Activated naive CD4-positive, alpha-beta T cell treated with anti-CD3 and anti-CD28 coated beads, Interleukin-2, amount 10 ng/mL, durations not matched to agents 7 days and 5 days (primary cell): ENCODE results near the gene FAM184B.
"Not testable (repeated sequence)": the region's sequence is repeated elsewhere in the genome, so short reads cannot be mapped to it uniquely, and the experiment has no call there.

Source experiments
- CTCF ChIA-PET: fragments of 350-600 bp; sonication (Branson Sonifier 250); formaldehyde crosslinking; loops from one replicate; lab custom pipeline; 2021; ENCODE audit warnings: antibody characterized with exemption; lab: Charles Lee
- DNase-seq: peaks from one replicate; pipeline ENCODE4 v3.0.0-alpha.2; 2020
- H3K27ac Mint-ChIP-seq: one replicate; pipeline ENCODE4 v1.8.0; 2021; ENCODE audit warnings: mild to moderate bottlenecking, moderate library complexity, mixed read lengths
- H3K27me3 Mint-ChIP-seq: one replicate; pipeline ENCODE4 v1.8.0; 2021; ENCODE audit warnings: mild to moderate bottlenecking, mixed read lengths
- H3K36me3 Mint-ChIP-seq: one replicate; pipeline ENCODE4 v1.8.0; 2021; ENCODE audit warnings: mixed read lengths
- H3K4me1 Mint-ChIP-seq: one replicate; pipeline ENCODE4 v1.8.0; 2021; ENCODE audit warnings: mixed read lengths
- H3K4me3 Mint-ChIP-seq: one replicate; pipeline ENCODE4 v1.8.0; 2021; ENCODE audit warnings: mild to moderate bottlenecking, moderate library complexity, mixed read lengths
- H3K9me3 Mint-ChIP-seq: one replicate; pipeline ENCODE4 v1.8.0; 2021; ENCODE audit warnings: mixed read lengths

FAM184B gene

DNA sequence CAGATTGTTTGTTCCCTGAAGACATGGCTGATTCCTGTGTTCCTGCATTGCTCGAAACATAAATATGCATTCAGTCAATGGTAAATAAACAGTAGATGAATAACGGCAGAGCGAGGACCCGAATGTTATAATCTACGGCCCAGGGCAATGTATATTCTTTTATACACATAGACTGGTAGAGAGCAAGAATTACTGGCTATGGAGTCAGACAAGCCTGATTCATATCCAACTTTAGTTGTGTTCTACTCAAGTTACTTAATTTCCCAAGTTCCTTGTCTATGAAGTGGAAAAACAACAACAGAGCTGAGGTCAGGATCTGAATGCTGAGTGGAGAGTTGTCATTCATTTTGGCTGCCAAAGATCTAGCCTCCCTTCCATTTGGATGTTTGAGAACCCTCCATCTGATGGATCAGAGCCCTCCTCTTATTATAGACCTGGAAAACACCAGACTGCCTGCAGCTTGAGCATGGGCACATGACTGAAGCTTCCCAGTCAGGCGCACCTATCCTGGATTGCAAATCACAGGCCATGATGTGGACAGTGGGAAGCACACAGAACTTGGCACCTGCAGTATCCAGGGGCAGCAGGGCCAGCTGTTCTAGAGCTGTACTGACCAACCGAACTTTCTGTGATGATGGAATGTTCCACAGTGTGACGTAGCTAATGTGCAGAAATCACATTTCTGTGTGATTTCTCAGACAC lies 80.1 kb downstream of the FAM184B start:
- no peak overlapping the region for H3K4me3 Mint-ChIP-seq
- H3K27me3 Mint-ChIP-seq = peaks cover 4% of the 10 kb centered on the region
- H3K4me1 Mint-ChIP-seq = no peaks in the 10 kb centered on the region
- H3K27ac Mint-ChIP-seq = no peak overlapping the region
- CTCF ChIA-PET = no interaction called here
- no peak for DNase-seq
- no peaks in the 10 kb centered on the region for H3K36me3 Mint-ChIP-seq
- peaks cover 3% of the 10 kb centered on the region for H3K9me3 Mint-ChIP-seq

DNA sequence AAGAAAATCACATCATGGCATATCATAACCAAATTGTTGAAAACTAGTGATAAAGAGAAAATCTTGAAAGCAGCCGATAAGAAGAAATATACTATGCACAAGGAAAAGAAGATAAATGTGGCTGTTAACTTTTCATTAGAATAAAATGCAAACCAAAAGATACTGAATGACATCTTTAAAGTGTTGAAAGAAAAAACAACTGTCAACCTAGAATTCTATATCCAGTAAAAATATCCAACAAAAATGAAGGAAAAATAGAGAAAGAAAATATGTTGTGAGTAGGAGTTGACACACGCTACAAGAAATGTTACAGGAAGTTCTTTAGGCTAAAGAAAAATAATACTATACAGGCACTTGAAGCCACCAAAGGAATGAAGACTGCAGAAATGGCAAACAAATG lies 82.0 kb downstream of the FAM184B start:
- peaks cover 5% of the 10 kb centered on the region for H3K27me3 Mint-ChIP-seq
- no peaks in the 10 kb centered on the region for H3K4me1 Mint-ChIP-seq
- DNase-seq = no peak
- H3K36me3 Mint-ChIP-seq = no peaks in the 10 kb centered on the region
- H3K27ac Mint-ChIP-seq = no peak overlapping the region
- H3K9me3 Mint-ChIP-seq = peaks cover 3% of the 10 kb centered on the region
- CTCF ChIA-PET = no interaction called here
- H3K4me3 Mint-ChIP-seq = no peak overlapping the region

DNA sequence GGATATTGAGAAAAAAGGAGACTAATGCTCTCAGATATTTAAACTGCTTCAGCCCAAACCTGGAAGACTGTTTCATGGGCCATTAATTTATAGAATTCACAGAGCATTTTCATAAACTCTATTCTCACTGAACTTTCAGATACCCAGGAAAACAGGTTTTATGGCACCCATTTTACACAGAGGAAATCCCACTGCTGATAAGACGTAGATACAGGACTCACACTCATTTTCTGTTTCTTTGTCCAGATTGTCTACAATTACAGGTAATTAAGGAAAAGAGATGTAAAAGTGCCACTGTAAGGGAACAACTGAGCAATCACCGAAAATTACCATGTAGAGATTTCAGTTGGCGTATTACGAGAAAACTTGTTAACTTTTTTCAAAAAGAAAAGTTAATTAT lies 83.3 kb downstream of the FAM184B start:
- no peak overlapping the region for H3K27ac Mint-ChIP-seq
- CTCF ChIA-PET = no interaction called here
- no peak overlapping the region for H3K4me3 Mint-ChIP-seq
- H3K36me3 Mint-ChIP-seq = no peaks in the 10 kb centered on the region
- H3K9me3 Mint-ChIP-seq = peaks cover 3% of the 10 kb centered on the region
- DNase-seq = no peak
- H3K27me3 Mint-ChIP-seq = peaks cover 5% of the 10 kb centered on the region
- no peaks in the 10 kb centered on the region for H3K4me1 Mint-ChIP-seq

DNA sequence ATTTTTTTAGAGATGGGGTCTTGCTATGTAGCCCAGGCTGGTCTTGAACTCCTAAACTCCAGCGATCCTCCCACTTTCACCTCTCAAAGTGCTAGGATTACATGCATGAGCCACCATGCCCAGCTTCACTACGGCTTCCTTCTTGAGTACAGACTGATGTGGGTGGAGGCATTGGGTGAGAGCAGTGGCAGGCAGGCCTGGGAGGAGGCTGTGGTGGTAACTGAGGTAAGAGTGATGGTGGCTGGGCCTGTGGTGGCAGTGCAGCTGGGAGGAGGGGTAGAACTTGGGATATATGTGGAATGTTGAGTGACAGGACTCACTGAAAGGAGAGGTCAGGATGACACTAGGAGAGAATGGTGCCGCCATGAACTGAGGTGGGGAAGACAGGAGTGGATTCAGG lies 86.1 kb downstream of the FAM184B start:
- H3K27me3 Mint-ChIP-seq = peaks cover 5% of the 10 kb centered on the region
- no peaks in the 10 kb centered on the region for H3K4me1 Mint-ChIP-seq
- H3K4me3 Mint-ChIP-seq = no peak overlapping the region
- DNase-seq = no peak
- CTCF ChIA-PET = no interaction called here
- H3K27ac Mint-ChIP-seq = no peak overlapping the region
- no peaks in the 10 kb centered on the region for H3K36me3 Mint-ChIP-seq
- peaks cover 3% of the 10 kb centered on the region for H3K9me3 Mint-ChIP-seq

DNA sequence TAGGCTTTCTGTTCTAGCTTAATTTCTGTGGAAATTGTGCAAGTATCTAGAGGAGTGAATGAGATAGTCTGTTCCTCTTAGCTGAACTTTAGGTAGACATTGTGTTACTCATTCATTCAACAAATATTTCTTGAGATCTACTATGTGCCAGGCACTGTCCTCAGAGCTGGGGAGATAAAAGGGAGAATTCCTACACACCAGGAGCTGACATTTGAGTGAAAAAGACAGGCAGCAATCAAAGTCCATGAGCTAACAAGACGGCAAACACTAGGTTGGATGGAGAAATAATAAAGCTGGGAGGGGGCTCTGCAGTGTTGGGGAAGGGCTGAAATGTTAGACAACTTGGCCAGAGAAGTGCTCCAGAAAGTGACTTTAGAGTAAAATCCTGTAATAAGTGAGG lies 86.9 kb downstream of the FAM184B start:
- Mint-ChIP-seq H3K4me3 (no peak overlapping the region), H3K9me3 (peaks cover 3% of the 10 kb centered on the region), H3K4me1 (no peaks in the 10 kb centered on the region), H3K27ac (no peak overlapping the region), H3K36me3 (no peaks in the 10 kb centered on the region), H3K27me3 (peaks cover 5% of the 10 kb centered on the region)
- DNase-seq = no peak
- CTCF ChIA-PET = no interaction called here

DNA sequence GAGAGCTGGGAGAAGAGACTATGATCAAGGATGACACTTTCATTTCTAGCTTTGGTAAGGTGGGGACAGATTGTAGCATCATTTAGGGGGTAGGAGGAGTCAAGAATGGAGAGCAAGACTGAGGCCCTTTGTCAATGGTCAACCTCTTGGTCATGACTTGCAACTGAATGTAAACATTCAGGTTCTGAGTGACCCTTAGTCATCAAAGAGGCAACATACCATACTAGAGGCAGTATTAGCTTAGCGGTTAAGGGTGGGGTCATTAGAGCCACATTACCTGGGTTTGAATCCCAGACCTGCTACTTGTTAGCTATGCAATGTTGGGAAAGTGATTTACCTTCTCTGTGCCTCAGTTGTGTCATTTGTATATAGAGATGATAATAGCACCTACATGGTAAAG lies 90.5 kb downstream of the FAM184B start:
- no peak overlapping the region for H3K4me3 Mint-ChIP-seq
- H3K4me1 Mint-ChIP-seq = no peaks in the 10 kb centered on the region
- CTCF ChIA-PET = no interaction called here
- no peaks in the 10 kb centered on the region for H3K9me3 Mint-ChIP-seq
- H3K27ac Mint-ChIP-seq = no peak overlapping the region
- no peak for DNase-seq
- peaks cover 5% of the 10 kb centered on the region for H3K27me3 Mint-ChIP-seq
- no peaks in the 10 kb centered on the region for H3K36me3 Mint-ChIP-seq

DNA sequence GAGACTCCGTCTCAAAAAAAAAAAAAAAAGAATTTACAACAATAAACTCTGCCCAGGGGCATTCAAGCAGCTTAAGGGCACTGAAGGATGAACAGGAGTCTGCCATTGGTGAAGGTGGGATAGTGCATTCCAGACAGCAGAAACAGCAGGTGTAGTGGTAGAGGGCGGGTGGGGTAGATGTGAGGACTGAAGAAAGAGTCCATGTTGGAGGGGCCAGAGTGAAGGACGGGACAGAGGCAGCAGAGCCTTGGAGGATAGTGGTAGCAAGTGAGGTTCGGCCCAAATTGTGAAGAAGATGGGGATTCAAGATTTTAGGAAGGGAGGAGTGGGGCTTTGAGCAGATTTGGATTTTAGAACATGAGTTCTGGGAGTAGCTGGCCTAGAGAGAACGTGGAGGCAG lies 91.3 kb downstream of the FAM184B start:
- CTCF ChIA-PET = no interaction called here
- Mint-ChIP-seq H3K9me3 (no peaks in the 10 kb centered on the region), H3K27ac (no peak overlapping the region), H3K4me3 (no peak overlapping the region), H3K27me3 (no peaks in the 10 kb centered on the region), H3K4me1 (no peaks in the 10 kb centered on the region), H3K36me3 (no peaks in the 10 kb centered on the region)
- DNase-seq = no peak

DNA sequence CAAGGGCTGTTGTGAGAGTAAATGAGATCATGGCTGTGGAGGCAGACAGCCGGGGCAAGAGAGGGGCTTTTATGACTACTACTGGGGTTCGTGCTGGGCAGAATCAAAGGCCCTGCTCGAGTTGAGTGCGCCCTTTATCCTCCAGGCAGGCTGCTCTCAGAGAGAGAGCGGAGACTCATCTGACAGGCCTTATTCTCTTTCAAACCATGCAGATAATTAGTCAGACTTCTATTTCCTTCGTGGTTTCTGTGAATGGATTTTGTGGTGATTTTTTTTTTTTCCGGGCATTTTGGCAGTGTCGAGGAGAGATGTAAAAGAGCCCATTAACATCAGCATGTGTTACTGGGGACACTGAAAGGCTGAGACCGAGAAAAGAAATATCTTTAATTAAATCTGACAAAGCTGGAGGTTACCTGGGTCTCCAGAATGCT lies 93.4 kb downstream of the FAM184B start:
- CTCF ChIA-PET = no interaction called here
- no peaks in the 10 kb centered on the region for H3K9me3 Mint-ChIP-seq
- DNase-seq = no peak
- no peaks in the 10 kb centered on the region for H3K27me3 Mint-ChIP-seq
- H3K4me3 Mint-ChIP-seq = no peak overlapping the region
- no peaks in the 10 kb centered on the region for H3K4me1 Mint-ChIP-seq
- no peak overlapping the region for H3K27ac Mint-ChIP-seq
- no peaks in the 10 kb centered on the region for H3K36me3 Mint-ChIP-seq

DNA sequence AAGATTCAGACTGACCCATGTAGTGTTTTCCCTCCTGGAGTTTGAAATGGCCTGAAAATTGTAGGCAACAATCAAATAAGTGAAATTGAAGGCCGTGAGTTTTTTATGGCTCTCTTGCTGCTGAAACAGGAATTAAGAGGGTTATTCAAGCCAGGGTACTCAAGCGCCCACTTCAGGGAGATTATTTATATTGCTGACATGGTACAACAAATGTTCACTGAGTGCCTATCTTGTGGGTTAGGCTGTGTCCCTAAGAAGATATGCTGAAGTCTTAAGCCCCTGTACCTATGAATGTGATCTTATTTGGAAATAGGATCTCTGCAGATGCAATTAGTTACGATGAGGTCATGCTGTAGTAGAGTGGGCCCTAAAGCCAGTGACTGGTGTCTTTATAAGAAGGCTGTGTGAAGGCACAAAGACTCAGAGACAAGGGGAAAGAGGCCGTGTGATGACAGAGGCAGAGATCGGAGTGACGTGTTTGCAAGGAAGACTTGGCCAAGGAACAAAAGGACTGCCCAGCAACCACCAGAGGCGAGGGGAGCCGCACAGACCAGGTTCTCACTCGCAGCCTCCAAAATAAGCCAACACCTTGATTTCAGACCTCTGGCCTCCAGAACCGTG lies 94.1 kb downstream of the FAM184B start:
- Mint-ChIP-seq H3K4me3 (no peak overlapping the region), H3K9me3 (no peaks in the 10 kb centered on the region), H3K4me1 (no peaks in the 10 kb centered on the region), H3K36me3 (no peaks in the 10 kb centered on the region), H3K27me3 (no peaks in the 10 kb centered on the region), H3K27ac (no peak overlapping the region)
- DNase-seq = no peak
- CTCF ChIA-PET = no interaction called here

DNA sequence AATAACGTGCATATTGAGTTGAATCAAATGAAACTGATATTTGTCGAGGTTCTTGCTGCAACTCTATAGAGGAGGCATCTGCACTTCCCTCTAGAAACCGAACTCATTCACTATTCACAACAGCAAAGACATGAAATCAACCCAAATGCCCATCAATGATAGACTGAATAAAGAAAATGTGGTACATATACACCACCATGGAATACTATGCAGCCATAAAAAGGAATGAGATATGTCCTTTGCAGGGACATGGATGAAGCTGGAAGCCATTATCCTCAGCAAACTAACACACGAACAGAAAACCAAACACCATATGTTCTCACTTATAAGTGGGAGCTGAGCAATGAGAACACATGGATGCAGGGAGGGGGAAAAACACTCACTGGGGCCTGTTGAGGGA lies 96.8 kb downstream of the FAM184B start:
- H3K4me3 Mint-ChIP-seq, DNase-seq, H3K9me3 Mint-ChIP-seq, CTCF ChIA-PET, H3K27ac Mint-ChIP-seq, H3K27me3 Mint-ChIP-seq, H3K4me1 Mint-ChIP-seq, H3K36me3 Mint-ChIP-seq: not testable (repeated sequence)

DNA sequence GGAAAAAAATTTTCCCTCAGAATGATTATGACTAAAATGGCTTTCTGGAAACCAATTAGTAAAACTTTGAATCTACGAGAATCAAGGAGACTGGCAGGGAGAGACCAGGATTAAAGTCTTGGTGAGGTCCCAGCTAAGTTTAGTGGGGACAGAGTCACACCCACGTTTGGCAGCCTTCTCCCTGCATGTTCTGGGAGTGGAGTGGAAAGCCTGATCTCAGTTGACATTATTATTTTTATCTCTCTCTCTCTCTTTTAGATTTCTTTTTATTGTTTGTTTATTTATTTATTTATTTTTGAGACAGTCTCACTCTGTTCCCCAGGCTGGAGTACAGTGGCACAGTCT lies 99.2 kb downstream of the FAM184B start:
- CTCF ChIA-PET = no interaction called here
- Mint-ChIP-seq H3K9me3 (no peaks in the 10 kb centered on the region), H3K27ac (no peak overlapping the region), H3K4me3 (no peak overlapping the region), H3K36me3 (no peaks in the 10 kb centered on the region), H3K4me1 (no peaks in the 10 kb centered on the region), H3K27me3 (no peaks in the 10 kb centered on the region)
- no peak for DNase-seq

DNA sequence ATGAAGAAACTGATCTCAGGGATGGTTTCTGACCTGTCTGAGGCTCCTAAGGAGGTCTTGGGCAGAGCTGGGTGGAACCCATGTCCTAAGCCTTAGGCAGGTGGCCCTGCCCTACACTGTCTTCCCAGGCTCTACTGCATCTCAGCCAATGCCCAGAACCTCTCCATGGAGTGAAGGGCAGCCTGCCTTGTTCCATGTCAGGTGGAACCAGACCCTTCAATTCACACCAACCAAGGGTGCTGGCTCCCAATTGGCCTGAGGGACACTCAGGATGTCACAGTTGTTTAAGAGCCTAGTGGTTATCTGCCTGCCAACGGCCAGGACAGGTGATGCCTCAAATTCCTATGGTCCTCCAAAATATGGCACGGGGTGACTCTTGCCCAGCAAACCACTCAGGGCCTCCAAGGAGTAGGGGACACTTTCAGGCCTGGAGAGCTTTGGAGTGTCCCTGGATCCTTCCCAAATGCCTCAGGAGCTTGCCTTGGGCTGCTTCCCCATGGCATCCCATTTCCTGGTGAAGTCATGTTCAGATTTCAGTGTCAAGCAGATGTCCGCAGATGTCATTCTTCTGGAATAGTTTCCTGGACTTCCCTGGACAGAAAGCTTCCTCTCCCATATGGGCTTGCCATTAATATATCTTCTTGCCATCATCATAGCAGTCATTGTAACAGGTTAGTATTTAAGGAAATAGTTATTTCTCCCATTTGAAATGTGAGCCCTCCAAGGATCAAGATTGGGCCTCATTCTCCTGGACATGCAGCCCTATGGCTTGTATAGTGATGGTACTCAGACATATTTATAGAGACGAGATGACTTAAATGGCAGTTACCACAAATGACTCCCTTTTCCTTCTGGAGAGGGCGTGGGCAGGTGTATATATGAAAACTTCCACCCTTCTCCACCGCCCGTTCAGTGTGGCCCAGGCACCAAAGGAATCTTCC lies 99.9 kb downstream of the FAM184B start:
- Mint-ChIP-seq H3K4me1 (no peaks in the 10 kb centered on the region), H3K4me3 (no peak overlapping the region), H3K36me3 (no peaks in the 10 kb centered on the region), H3K27ac (no peak overlapping the region), H3K27me3 (no peaks in the 10 kb centered on the region), H3K9me3 (no peaks in the 10 kb centered on the region)
- CTCF ChIA-PET = no interaction called here
- DNase-seq = no peak

DNA sequence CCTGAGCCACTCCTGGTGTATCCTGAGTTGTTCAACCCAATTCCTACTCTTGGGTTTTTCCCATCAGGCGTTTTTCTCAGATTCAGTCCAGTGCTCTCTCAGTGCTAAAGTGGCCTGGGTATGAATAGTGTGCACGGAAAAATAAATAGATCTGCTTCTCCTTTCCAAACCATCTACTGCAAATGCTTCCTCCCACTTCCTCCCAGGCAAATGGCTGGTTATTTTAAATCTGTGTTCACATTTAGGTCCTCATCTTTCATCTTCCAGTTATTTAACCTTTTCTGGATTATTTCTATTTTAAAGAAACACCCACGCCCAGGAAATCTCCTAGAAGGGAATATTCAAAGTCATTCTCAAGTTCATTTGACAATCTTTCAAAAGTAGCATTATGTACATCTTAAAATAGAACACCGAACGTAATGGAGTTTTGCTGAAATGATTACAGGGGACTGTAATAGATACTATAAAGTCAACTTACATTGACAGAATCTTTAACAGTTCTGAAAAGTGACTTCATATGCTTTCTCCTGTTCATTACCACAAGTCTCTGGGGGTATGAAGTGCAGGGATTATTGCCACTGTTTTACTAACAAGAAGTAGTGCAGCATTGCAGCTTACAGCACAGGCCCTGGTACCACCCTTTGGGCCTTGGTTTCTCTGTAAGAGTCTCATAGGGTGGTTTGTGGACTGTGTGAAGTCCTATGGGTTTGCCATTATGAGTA lies 100.7 kb downstream of the FAM184B start:
- Mint-ChIP-seq H3K36me3 (no peaks in the 10 kb centered on the region), H3K4me3 (no peak overlapping the region), H3K4me1 (no peaks in the 10 kb centered on the region), H3K9me3 (no peaks in the 10 kb centered on the region), H3K27me3 (no peaks in the 10 kb centered on the region), H3K27ac (no peak overlapping the region)
- CTCF ChIA-PET = no interaction called here
- DNase-seq = no peak

DNA sequence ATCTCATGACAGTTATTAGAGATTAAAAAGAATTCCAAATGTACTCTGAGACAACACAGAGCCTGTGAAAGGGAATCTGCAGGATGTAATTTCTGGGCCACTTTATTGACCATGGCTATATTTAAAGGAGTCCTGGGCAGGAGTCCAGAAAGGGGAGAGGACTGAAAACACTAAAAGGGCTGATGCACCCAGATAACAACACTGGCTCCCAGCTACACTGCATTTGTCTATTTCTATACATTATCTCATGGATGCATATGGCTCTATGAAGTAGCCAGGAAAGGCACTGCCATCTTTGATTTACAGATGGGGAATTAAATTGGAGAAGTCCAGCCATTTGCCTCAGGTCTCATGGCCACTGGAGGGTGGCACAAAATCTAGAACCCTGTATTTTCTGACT lies 111.0 kb downstream of the FAM184B start:
- Mint-ChIP-seq H3K9me3 (no peaks in the 10 kb centered on the region), H3K36me3 (no peaks in the 10 kb centered on the region), H3K4me3 (no peak overlapping the region), H3K27me3 (peaks cover 15% of the 10 kb centered on the region), H3K4me1 (no peaks in the 10 kb centered on the region), H3K27ac (no peak overlapping the region)
- CTCF ChIA-PET = no interaction called here
- DNase-seq = no peak
